CD4-positive, alpha-beta memory T cell (primary cell): ENCODE measurements around the gene SP4. TPM values are rescaled to one million over a fixed set of nuclear protein-coding genes. Genes with fewer than 3 reads are reported as not detected.
A peak's percentile ranks its signal among the peaks of the same experiment; 100 is the strongest.

Experiments used
- CTCF ChIA-PET: fragments of 350-600 bp; sonication (Branson Sonifier 250); formaldehyde crosslinking; loops from one replicate; lab custom pipeline; 2021; ENCODE audit warnings: inconsistent platforms; ENCODE audit not compliant: partially characterized antibody; lab: Charles Lee
- POLR2A ChIA-PET: fragments of 350-600 bp; sonication (Branson Sonifier 250); formaldehyde crosslinking; loops from one replicate; lab custom pipeline; 2021; ENCODE audit not compliant: partially characterized antibody; lab: Charles Lee
- DNase-seq, 5 donors: peaks; one replicate each; pipeline versions ENCODE4 v3.0.0 to v3.0.0-alpha.2; 2020 to 2022; ENCODE audit warnings: mixed read lengths in 1 of 5
- H3K27ac ChIP-seq: one replicate; pipeline ENCODE4 v1.7.0; 2013; ENCODE audit warnings: low read depth, low read length
- H3K27me3 ChIP-seq: 2 replicates; pipeline ENCODE4 v1.7.0; 2013; ENCODE audit warnings: mild to moderate bottlenecking, low read length, moderate library complexity; ENCODE audit not compliant: insufficient read depth
- H3K36me3 ChIP-seq: 2 replicates; pipeline ENCODE4 v1.7.0; 2013; ENCODE audit warnings: mild to moderate bottlenecking, low read length, moderate library complexity; ENCODE audit not compliant: insufficient read depth
- H3K4me1 ChIP-seq: 2 replicates; pipeline ENCODE4 v1.7.0; 2013; ENCODE audit warnings: mild to moderate bottlenecking, low read length, moderate library complexity; ENCODE audit not compliant: insufficient read depth
- H3K4me3 ChIP-seq, 2 donors: one replicate each; pipeline ENCODE4 v1.7.0; 2013; ENCODE audit warnings: low read length in 2 of 2, mild to moderate bottlenecking in 1 of 2
- H3K9me3 ChIP-seq, 2 donors: one replicate each; pipeline ENCODE4 v1.7.0; 2013; ENCODE audit warnings: low read length in 2 of 2, control low read depth in 1 of 2; ENCODE audit not compliant: control insufficient read depth in 1 of 2
- H3K27ac Mint-ChIP-seq, 7 donors: one replicate each; pipeline ENCODE4 v1.8.0; 2020 to 2021; ENCODE audit warnings: mixed read lengths in 7 of 7, mild to moderate bottlenecking in 6 of 7, inconsistent platforms in 3 of 7, moderate library complexity in 3 of 7
- H3K27me3 Mint-ChIP-seq, 2 donors: one replicate each; pipeline ENCODE4 v1.8.0; 2020 to 2021; ENCODE audit warnings: mixed read lengths in 2 of 2
- H3K36me3 Mint-ChIP-seq, 2 donors: one replicate each; pipeline ENCODE4 v1.8.0; 2020 to 2021; ENCODE audit warnings: mixed read lengths in 2 of 2, inconsistent platforms in 1 of 2, mild to moderate bottlenecking in 1 of 2
- H3K4me1 Mint-ChIP-seq, 4 donors: one replicate each; pipeline ENCODE4 v1.8.0; 2020 to 2021; ENCODE audit warnings: mixed read lengths in 4 of 4, mild to moderate bottlenecking in 1 of 4
- H3K4me3 Mint-ChIP-seq, 8 donors: one replicate each; pipeline ENCODE4 v1.8.0; 2020 to 2021; ENCODE audit warnings: mixed read lengths in 8 of 8, mild to moderate bottlenecking in 7 of 8, moderate library complexity in 6 of 8, inconsistent platforms in 3 of 8
- H3K9me3 Mint-ChIP-seq, 8 donors: one replicate each; pipeline ENCODE4 v1.8.0; 2020 to 2021; ENCODE audit warnings: mixed read lengths in 8 of 8, mild to moderate bottlenecking in 5 of 8, inconsistent platforms in 3 of 8, moderate library complexity in 1 of 8
- intact Hi-C: fragments of 100-400 bp; cut with micrococcal nuclease; formaldehyde crosslinking; loops from one replicate; pipeline ENCODE4 v1.15.1; 2023
- polyA plus RNA-seq, 2 donors: library from polyadenylated mRNA; unstranded; fragments of 300-500 nt; fragmentation: Illumina TruSeq; gene quantifications; one replicate each; pipeline ENCODE4 v1.2.3, GENCODE V29; 2021
- total RNA-seq, 2 experiments: library from RNA; stranded (reverse); gene quantifications; one replicate each; pipeline ENCODE4 v1.2.3, GENCODE V29; 2021

The SP4 gene
- total RNA-seq (10 to 100 TPM; 45.8 to 47.4 TPM), polyA plus RNA-seq (10 to 100 TPM in 1 of 2 donors, 1 to 10 TPM in 1; 8.2 to 11.5 TPM)

DNA sequence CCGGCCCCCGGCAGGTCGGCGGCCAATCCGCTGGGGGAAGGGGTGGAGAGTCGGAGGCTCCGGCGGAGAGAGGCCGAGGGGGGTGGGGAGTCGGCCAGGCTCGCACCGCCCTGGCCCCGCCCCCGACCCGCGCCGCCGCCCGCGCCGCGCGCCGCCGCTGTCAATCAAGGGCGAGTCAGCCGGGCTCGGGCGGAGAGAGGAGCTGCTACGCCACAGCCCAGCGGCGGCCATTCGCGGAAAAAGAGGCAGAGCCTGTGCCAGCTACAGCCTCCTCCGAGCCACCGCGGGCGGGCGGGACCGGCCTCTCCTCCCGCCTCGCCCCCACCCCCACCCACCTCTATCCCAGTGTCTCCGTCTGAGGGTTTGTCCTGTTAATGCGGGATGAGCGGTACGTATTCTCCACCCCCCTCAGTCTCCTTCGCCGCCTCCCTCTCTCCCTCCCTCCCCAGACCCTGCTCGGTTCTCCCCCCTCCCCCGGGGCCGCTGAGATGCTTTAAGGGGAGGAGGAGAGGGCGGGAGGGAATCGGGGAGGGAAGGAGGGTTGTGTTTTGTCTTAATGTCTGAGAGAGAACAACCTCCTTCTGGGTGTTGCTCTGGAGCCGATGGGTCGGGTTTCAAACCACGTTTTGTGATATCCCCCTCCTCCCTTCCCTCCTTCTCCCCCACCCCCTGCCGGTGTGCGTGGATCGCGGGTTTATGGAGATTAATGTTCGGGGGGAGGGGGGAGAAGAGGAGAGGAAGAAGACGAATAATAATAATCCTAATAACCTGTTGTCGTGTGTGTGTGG lies at the start of gene SP4:
Gene SP4 (plus strand): TSS at position 213 of the 788 bp plus-strand sequence. CDS start 169 bp downstream, at position 382.
- H3K4me1 Mint-ChIP-seq, result peaks cover 33 to 64% (median 50%) of the 10 kb centered on the region in 4 donors
- peaks cover 11 to 40% of the 10 kb centered on the region in 2 donors for H3K36me3 Mint-ChIP-seq
- H3K36me3 ChIP-seq, result peaks cover 12% of the 10 kb centered on the region
- no peaks in the 10 kb centered on the region for H3K27me3 ChIP-seq
- no peaks in the 10 kb centered on the region for H3K27me3 Mint-ChIP-seq
- peak; percentile 94 to 98 (median 98) for DNase-seq
- H3K4me3 ChIP-seq, result peak within 1 kb of the TSS; percentile 93
- peaks cover 57% of the 10 kb centered on the region for H3K4me1 ChIP-seq
- intact Hi-C loops, result loop anchor here (1.0 to 5.0 kb wide), 5 partner anchors 73 to 1719 kb away; partner anchors contain the start of genes HYCC1 and POLR1F
- peak within 1 kb of the TSS; percentile 93 for H3K27ac ChIP-seq
- H3K9me3 ChIP-seq, result no peaks in the 10 kb centered on the region
- CTCF ChIA-PET, result interaction anchor here (1.7 to 2.0 kb wide), 2 partner anchors 75 to 90 kb away, joined by 5 to 8 read pairs; no protein-coding TSS in a partner anchor
- H3K9me3 Mint-ChIP-seq, result no peaks in the 10 kb centered on the region
- POLR2A ChIA-PET, result interaction anchor here (0.6 to 2.7 kb wide), 17 partner anchors 8 to 517 kb away, joined by 3 to 37 read pairs (median 5); partner anchors contain the start of gene CDCA7L
- H3K4me3 Mint-ChIP-seq, result peak within 1 kb of the TSS; percentile 98 to 100 (median 100)
- peak within 1 kb of the TSS; percentile 98 to 100 (median 99) for H3K27ac Mint-ChIP-seq

DNA sequence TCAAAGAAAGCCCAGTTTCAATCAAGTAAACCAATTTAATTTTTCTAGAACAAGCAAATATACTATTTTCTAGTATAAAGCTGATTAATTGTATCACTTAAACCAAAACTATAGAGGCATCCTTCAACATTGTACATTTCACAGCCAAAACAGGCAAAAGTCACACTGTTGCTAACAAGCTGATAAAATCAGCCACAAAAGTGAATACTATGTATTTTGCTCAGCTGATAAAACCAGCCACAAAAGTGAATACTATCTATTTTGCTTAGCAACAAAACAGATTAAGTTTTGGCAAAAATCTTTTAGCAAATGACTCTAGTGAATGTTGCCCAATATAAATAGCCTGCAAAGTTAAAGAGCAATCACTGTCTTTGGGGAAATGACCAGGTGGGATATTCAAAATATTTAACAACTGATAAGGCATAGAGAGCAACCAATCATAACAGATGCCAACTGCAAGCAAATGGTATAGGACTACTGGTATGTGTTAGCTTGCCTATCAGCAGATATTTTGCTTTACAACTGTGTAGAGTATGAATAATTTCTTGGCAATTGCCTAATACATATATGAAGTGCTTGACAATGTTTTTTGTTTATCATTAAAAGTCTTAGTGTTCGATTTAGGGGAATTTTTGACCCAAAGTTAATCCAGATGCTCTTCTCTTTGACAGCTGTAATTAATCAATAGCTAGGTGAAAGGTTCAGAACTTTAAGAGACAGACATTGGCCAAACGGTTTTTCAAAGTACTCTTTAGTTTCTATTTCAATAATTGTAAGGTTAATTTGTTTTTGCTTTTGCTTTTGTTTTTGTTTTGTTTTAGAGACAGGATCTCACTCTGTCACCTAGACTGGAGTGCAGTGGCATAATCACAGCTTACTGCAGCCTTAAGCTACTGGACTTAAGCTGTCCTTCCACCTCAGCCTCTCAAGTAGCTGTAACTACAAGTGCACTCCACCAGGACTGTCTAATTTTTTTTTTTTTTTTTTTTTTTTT lies 44.4 kb upstream of the SP4 start:
- POLR2A ChIA-PET, result interaction anchor here (1.3 to 1.9 kb wide), 5 partner anchors 28 to 44 kb away, joined by 3 to 8 read pairs (median 5); partner anchors contain the start of gene SP4
- Mint-ChIP-seq H3K9me3 (peaks cover 0 to under 1% (median 0%) of the 10 kb centered on the region in 8 donors), H3K4me1 (peaks cover 18 to 32% (median 24%) of the 10 kb centered on the region in 4 donors), H3K36me3 (no peaks in the 10 kb centered on the region), H3K27ac (peak overlapping the region; percentile 8 to 69 (median 53)), H3K4me3 (peak overlapping the region in 6 of 8 donors; percentile 17 to 66 (median 52)), H3K27me3 (no peaks in the 10 kb centered on the region)
- H3K36me3 ChIP-seq, result no peaks in the 10 kb centered on the region
- H3K27me3 ChIP-seq, result no peaks in the 10 kb centered on the region
- DNase-seq, result peak in 1 of 5 donors; percentile 17
- H3K27ac ChIP-seq, result no peak overlapping the region
- H3K9me3 ChIP-seq, result no peaks in the 10 kb centered on the region
- no peak overlapping the region for H3K4me3 ChIP-seq
- peaks cover 24% of the 10 kb centered on the region for H3K4me1 ChIP-seq
- CTCF ChIA-PET, result interaction anchor here (0.8 to 1.5 kb wide), 5 partner anchors 9 to 128 kb away, joined by 3 to 6 read pairs (median 4); no protein-coding TSS in a partner anchor
- intact Hi-C loops, result no loop called here

GRCh38 chr7:21393937-21394336 lies 33.9 kb upstream of the SP4 start:
- H3K4me1 Mint-ChIP-seq, result peaks cover 0 to 1% (median 0%) of the 10 kb centered on the region in 4 donors

GRCh38 chr7:21401944-21402343 lies 25.9 kb upstream of the SP4 start:
- no peaks in the 10 kb centered on the region for H3K9me3 ChIP-seq
- ChIA-PET CTCF (no interaction called here), POLR2A (no interaction called here)
- no peak overlapping the region for H3K4me3 Mint-ChIP-seq
- no peak overlapping the region for H3K4me3 ChIP-seq
- peaks cover 2 to 4% of the 10 kb centered on the region in 2 donors for H3K36me3 Mint-ChIP-seq
- no peak overlapping the region for H3K27ac ChIP-seq
- intact Hi-C loops, result no loop called here
- H3K4me1 ChIP-seq, result no peaks in the 10 kb centered on the region
- H3K4me1 Mint-ChIP-seq, result peaks cover 0 to 2% (median 0%) of the 10 kb centered on the region in 4 donors
- no peaks in the 10 kb centered on the region for H3K36me3 ChIP-seq
- H3K9me3 Mint-ChIP-seq, result peaks cover 0 to 12% (median 7%) of the 10 kb centered on the region in 8 donors
- no peak for DNase-seq
- H3K27me3 Mint-ChIP-seq, result no peaks in the 10 kb centered on the region
- H3K27me3 ChIP-seq, result no peaks in the 10 kb centered on the region
- no peak overlapping the region for H3K27ac Mint-ChIP-seq

More at GRCh38 chr7:21393937-21394336, 33.9 kb upstream of the SP4 start:
- H3K27ac ChIP-seq, result no peak overlapping the region
- H3K9me3 ChIP-seq, result no peaks in the 10 kb centered on the region
- Mint-ChIP-seq H3K4me3 (no peak overlapping the region), H3K9me3 (no peaks in the 10 kb centered on the region), H3K27ac (no peak overlapping the region), H3K36me3 (no peaks in the 10 kb centered on the region), H3K27me3 (peaks cover 0 to 2% of the 10 kb centered on the region in 2 donors)
- H3K36me3 ChIP-seq, result no peaks in the 10 kb centered on the region
- H3K4me1 ChIP-seq, result no peaks in the 10 kb centered on the region
- no peaks in the 10 kb centered on the region for H3K27me3 ChIP-seq
- no peak overlapping the region for H3K4me3 ChIP-seq
- ChIA-PET CTCF (no interaction called here), POLR2A (no interaction called here)
- intact Hi-C loops, result no loop called here
- no peak for DNase-seq

- CTCF ChIA-PET, result no interaction called here
Measured at GRCh38 chr7:21407796-21408480, 19.9 kb upstream of the SP4 start.

DNA sequence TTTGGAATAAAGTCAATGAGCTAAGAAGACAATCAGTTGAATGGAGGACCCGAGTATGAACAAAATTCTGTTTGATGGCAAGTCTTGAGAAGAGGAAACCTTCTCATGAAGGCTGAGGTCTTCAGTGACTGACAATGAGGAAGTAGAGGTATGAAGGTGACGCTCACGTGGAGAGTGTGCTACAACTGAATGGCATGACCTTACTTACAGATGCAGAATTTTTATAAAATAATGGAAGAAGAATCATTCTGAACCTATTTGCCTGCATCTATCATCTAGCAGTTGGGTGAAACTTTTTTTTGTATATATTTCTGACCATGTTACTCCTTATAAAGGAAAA lies 19.4 kb upstream of the SP4 start:
- POLR2A ChIA-PET, result no interaction called here

More at GRCh38 chr7:21407796-21408480, 19.9 kb upstream of the SP4 start:
- H3K36me3 Mint-ChIP-seq, result peaks cover 0 to 5% of the 10 kb centered on the region in 2 donors
- no peak overlapping the region for H3K27ac Mint-ChIP-seq
- DNase-seq, result no peak
- POLR2A ChIA-PET, result no interaction called here
- intact Hi-C loops, result no loop called here
- peaks cover 0 to 4% of the 10 kb centered on the region in 2 donors for H3K27me3 Mint-ChIP-seq
- H3K9me3 ChIP-seq, result no peaks in the 10 kb centered on the region
- no peaks in the 10 kb centered on the region for H3K36me3 ChIP-seq
- H3K4me3 Mint-ChIP-seq, result no peak overlapping the region
- no peak overlapping the region for H3K27ac ChIP-seq
- H3K4me3 ChIP-seq, result no peak overlapping the region
- no peaks in the 10 kb centered on the region for H3K27me3 ChIP-seq
- H3K4me1 ChIP-seq, result peaks cover 21% of the 10 kb centered on the region
- H3K9me3 Mint-ChIP-seq, result peaks cover 0 to 7% (median 0%) of the 10 kb centered on the region in 8 donors
- H3K4me1 Mint-ChIP-seq, result peaks cover 15 to 28% (median 23%) of the 10 kb centered on the region in 4 donors

More for the DNA sequence above, 19.4 kb upstream of the SP4 start:
- intact Hi-C loops, result no loop called here
- Mint-ChIP-seq H3K27me3 (peaks cover 0 to 4% of the 10 kb centered on the region in 2 donors), H3K9me3 (peaks cover 0 to 7% (median 0%) of the 10 kb centered on the region in 8 donors), H3K4me3 (no peak overlapping the region), H3K4me1 (peaks cover 20 to 33% (median 28%) of the 10 kb centered on the region in 4 donors), H3K36me3 (peaks cover 0 to 5% of the 10 kb centered on the region in 2 donors), H3K27ac (no peak overlapping the region)
- no peaks in the 10 kb centered on the region for H3K9me3 ChIP-seq
- DNase-seq, result no peak
- H3K27me3 ChIP-seq, result no peaks in the 10 kb centered on the region
- CTCF ChIA-PET, result no interaction called here
- no peak overlapping the region for H3K4me3 ChIP-seq
- no peaks in the 10 kb centered on the region for H3K36me3 ChIP-seq
- no peak overlapping the region for H3K27ac ChIP-seq
- H3K4me1 ChIP-seq, result peaks cover 26% of the 10 kb centered on the region
